ENCODE results near the gene MTHFR. TPM values are rescaled to one million over a fixed set of nuclear protein-coding genes. Genes with fewer than 3 reads are reported as not detected.

The MTHFR gene
- total and polyA plus RNA-seq, 2 of the 8 experiments (the other 6 are each of a cell fraction or from before 2014, with no cell fraction given): 8.7 to 18.5 TPM

DNA sequence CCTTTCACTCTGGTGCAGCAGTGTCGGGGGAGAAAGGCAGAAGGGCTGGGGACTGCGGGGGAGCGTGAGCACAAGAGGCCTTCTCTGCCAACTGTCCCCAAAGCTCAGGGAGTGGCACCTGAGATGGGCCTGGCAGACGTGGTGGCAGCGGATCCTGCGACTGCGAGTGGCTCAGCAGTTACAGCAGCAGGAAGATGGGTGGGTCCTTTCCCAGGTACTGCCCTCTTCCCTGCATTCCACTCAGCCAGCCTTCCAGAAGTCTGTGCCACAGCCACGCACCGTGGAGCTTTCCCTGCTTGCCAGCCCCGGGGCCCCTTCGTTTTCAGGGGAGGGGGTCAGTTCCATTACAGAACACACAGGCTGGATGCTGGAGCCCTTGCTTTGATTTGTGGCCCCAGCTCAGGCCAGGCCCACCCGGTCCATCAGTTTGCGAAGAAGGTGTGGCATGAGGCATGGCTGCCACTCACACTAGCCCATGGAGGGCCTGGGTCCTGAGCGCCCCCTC, 17.2 kb downstream of the MTHFR start (continued):
- TF ChIP-seq SIN3A (conservative IDR thresholded peaks at IDR 0.05 in 1 of 2, IDR thresholded peaks at IDR 0.05 in 1 of 2; ENCODE audit: low read depth in 1 of 2, low read length in 2 of 2): no peak
- no peak for TF ChIP-seq HDAC2 (IDR thresholded peaks at IDR 0.05; ENCODE audit: borderline replicate concordance in 1 of 2, low read depth in 2 of 2, low read length in 2 of 2)
- no peak for TF ChIP-seq SAP30 (IDR thresholded peaks at IDR 0.05; ENCODE audit: insufficient read depth, insufficient replicate concordance, low read length)
- no peak for TF ChIP-seq CBX5 (IDR thresholded peaks at IDR 0.05; ENCODE audit: low read depth, low read length)
- TF ChIP-seq HDAC6 (IDR thresholded peaks at IDR 0.05; ENCODE audit: low read depth, low read length): no peak

Measured in H1 (cell line).